Measurements from ENCODE around the gene PHLDB2.

GRCh38 chr3:111956995-111957734 lies 98.1 kb downstream of the PHLDB2 start:
- no peak for TF ChIP-seq POLR2A (IDR thresholded peaks at IDR 0.05)
- TF ChIP-seq, protein P1, sequence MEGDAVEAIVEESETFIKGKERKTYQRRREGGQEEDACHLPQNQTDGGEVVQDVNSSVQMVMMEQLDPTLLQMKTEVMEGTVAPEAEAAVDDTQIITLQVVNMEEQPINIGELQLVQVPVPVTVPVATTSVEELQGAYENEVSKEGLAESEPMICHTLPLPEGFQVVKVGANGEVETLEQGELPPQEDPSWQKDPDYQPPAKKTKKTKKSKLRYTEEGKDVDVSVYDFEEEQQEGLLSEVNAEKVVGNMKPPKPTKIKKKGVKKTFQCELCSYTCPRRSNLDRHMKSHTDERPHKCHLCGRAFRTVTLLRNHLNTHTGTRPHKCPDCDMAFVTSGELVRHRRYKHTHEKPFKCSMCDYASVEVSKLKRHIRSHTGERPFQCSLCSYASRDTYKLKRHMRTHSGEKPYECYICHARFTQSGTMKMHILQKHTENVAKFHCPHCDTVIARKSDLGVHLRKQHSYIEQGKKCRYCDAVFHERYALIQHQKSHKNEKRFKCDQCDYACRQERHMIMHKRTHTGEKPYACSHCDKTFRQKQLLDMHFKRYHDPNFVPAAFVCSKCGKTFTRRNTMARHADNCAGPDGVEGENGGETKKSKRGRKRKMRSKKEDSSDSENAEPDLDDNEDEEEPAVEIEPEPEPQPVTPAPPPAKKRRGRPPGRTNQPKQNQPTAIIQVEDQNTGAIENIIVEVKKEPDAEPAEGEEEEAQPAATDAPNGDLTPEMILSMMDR (IDR thresholded peaks at IDR 0.05), result no peak
